ENCODE data around the gene ZMYND19. TPM values are rescaled to one million over a fixed set of nuclear protein-coding genes. Genes with fewer than 3 reads are reported as not detected.

ZMYND19 gene
- total RNA-seq, 4 donors from 2014 or later, result 6.8 to 12.2 (median 10.7) TPM

DNA sequence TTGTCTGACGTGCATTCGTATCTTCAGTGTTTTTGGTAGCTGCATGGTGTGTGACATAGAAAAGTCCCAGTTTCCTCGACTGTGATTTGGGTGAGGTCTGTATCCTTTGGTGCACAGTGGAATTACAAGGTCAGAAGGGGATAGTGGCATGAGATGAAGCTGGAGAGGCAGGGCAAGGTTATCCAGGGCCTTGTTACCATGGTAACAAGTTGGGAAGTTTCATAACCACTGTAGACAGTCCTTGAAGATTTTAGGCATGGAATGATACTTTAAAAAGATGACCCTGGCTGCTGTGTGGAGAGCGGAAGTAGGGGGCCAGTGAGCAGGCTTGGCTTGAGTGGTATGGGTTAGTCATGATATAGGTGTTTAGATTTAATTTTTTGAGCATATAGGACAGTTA lies 40.4 kb upstream of the ZMYND19 start:
- TF ChIP-seq, protein P1, sequence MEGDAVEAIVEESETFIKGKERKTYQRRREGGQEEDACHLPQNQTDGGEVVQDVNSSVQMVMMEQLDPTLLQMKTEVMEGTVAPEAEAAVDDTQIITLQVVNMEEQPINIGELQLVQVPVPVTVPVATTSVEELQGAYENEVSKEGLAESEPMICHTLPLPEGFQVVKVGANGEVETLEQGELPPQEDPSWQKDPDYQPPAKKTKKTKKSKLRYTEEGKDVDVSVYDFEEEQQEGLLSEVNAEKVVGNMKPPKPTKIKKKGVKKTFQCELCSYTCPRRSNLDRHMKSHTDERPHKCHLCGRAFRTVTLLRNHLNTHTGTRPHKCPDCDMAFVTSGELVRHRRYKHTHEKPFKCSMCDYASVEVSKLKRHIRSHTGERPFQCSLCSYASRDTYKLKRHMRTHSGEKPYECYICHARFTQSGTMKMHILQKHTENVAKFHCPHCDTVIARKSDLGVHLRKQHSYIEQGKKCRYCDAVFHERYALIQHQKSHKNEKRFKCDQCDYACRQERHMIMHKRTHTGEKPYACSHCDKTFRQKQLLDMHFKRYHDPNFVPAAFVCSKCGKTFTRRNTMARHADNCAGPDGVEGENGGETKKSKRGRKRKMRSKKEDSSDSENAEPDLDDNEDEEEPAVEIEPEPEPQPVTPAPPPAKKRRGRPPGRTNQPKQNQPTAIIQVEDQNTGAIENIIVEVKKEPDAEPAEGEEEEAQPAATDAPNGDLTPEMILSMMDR (IDR thresholded peaks at IDR 0.05; ENCODE audit: low read depth), result no peak

DNA sequence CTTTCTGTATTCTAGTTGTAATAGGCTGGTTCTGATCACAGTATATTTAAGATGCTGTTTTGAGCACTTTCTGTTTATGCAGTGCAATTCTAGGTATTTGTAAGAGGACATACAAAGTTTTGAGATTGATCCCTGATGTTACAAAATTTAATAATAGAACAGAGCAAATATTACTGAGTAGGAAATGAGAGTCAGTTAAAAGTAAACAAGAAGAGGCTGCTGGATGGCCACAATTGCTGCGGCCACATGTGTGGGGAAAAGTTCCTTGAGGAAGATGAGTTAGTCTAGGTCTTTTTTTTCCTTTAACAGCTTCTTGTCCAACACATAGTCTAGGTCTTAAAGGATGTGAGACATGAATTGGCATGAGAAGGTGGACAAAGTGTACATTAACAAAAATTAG lies 39.8 kb upstream of the ZMYND19 start:
- TF ChIP-seq, protein P1 (IDR thresholded peaks at IDR 0.05; ENCODE audit: low read depth), result no peak

DNA sequence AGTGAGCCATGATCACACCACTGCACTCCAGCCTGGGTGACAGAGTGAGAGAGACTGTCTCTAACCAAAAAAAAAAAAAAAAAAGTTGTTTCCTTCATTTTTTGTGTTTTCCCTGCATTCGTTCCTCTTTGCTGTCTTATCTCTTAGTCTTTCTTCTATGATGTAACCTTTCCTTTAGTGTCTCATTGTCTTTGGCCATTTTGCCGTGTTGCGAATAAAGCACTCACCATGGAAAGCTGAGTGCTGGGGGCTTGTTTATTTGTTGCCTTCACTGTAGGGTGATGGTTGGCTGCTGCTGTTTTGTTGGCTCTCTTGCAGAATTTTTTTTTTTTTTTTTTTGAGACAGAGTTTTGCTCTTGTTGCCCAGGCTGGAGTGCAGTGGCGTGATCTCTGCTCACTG lies 36.2 kb upstream of the ZMYND19 start:
- TF ChIP-seq, protein P1 (IDR thresholded peaks at IDR 0.05; ENCODE audit: low read depth), result no peak

DNA sequence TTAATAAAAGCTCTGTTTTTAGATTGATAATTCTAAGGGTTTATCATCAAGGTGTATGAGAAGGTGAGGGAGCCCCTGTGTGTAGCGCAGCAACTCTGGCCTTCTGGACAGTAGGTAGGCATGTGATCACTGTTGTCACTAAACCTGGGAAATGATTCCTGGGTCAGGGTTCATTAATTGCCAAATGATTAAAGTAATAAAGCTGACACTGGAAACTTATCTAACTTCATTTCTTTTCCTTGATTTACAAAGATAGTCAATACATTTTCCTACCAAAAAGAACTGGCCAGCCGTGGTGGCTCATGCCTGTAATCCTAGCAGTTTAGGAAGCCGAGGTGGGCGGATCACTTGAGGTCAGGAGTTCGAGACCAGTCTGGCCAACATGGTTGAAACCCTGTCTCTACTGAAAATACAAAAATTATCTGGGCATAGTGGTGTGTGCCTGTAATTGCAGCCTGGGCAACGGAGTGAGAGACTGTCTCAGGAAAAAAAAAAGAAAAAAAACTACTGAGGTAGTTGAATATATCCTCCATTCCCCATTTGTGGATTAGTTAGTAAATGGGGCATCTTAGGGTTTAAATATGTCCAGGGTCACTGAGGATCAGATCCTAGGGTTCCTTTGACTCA lies 30.9 kb upstream of the ZMYND19 start:
- TF ChIP-seq, protein P1 (IDR thresholded peaks at IDR 0.05; ENCODE audit: low read depth), result no peak

DNA sequence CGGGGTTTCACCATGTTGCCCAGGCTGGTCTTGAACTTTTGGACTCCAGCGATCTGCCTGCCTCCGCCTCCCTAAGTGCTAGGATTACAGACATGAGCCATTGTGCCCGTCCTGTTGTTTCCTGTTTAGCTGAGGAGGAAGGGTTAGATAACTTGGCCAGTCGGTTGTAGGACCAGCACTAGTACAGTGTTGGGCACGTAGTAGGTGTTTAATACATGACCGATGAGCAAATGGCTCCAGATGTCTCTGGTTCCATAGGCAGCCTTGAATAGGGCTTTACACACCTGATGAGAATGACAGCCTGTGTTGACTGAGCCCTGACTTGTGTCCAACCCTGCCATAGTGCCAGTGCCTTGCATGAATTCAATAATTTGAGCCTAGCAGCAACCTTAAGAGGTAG lies 30.3 kb upstream of the ZMYND19 start:
- TF ChIP-seq, protein P1 (IDR thresholded peaks at IDR 0.05; ENCODE audit: low read depth), result no peak

DNA sequence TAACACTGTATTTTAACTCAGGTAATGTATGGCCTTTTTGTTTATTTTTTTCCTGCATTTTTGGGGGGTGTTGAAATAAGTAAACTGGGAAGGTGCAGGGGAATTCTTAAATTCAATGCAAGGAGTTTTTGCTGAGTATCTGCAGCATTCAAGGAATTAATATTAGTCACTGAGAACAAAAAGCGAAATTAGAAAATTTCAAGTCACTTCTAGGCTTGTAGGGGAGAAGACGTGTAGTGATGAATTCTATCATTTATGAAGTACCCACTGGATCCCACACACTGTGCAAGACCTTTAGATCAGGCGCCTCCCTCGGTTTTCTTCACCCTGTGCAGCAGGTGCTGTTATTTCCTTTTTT lies 29.7 kb upstream of the ZMYND19 start:
- TF ChIP-seq, protein P1 (IDR thresholded peaks at IDR 0.05; ENCODE audit: low read depth), result no peak

DNA sequence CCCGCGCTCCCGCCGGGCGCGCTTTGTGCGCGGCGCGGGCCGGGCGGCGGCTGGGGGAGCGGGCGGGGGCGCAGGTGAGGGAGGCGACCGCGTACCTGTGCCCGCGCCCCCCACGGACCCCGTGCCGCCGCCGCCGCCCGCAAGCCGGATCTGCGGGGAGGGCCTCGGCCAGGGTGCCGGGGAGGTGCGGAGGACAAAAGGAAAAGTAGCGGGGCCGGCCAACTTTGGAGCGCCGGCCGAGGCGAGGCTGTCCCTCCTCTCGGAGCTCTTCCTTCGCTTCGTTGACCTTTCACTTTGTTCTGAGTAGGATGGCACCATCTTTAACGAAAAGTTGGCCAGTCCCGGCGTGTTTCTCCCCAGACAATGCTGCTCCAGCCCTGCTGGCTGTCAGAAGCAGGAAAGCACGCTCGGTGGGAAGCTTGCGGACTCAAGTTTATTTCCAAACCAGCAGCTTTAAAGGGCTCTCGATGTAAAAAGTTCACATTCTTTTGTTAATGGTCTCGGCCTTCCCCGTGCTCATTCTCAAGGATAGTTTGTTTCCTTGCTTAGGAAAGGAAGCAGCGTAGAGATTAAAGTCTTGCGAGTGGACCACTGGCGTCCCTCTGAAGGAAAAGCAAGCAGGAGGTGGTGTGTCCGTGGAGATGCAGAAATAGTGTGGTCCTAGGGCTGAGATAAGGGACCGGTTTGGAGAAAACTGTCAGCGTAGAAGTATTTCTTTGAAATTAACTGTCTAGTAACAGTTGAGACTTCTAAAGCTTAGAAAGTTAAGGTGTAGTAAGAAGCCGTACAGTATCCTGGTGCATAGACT lies 29.1 kb upstream of the ZMYND19 start:
- TF ChIP-seq, protein P1 (IDR thresholded peaks at IDR 0.05; ENCODE audit: low read depth), result no peak
